ENCODE results near the gene PIGBOS1.
"Not testable (repeated sequence)": the region's sequence is repeated elsewhere in the genome, so short reads cannot be mapped to it uniquely, and the experiment has no call there.

PIGBOS1 gene

DNA sequence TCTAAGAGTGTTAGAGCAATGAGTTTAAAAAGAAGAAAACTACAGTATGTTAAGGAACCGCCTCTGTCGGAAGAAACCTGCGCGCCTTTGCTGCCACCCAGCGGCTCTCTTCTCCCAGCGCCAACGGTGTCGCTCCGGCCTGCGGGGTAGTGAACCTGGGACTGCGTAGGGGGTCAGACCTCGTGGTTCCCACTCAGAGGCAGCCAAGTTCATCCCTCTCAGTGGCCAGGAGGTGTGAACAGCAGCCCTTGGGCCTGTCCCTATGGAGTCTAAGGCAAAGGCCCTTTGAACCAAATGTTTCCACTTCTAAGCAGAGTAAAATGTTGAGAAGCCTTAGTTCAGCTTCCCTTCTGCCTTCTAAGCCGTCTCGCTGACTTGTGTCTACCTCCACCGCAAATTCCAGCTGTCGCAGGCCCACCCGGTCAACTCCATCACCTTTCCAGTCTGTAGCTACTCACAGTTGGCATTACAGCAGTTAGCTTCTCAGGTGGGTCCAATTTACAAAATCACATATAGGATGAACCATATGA lies 28.3 kb downstream of the PIGBOS1 start:
- peak; percentile 53 for DNase-seq

DNA sequence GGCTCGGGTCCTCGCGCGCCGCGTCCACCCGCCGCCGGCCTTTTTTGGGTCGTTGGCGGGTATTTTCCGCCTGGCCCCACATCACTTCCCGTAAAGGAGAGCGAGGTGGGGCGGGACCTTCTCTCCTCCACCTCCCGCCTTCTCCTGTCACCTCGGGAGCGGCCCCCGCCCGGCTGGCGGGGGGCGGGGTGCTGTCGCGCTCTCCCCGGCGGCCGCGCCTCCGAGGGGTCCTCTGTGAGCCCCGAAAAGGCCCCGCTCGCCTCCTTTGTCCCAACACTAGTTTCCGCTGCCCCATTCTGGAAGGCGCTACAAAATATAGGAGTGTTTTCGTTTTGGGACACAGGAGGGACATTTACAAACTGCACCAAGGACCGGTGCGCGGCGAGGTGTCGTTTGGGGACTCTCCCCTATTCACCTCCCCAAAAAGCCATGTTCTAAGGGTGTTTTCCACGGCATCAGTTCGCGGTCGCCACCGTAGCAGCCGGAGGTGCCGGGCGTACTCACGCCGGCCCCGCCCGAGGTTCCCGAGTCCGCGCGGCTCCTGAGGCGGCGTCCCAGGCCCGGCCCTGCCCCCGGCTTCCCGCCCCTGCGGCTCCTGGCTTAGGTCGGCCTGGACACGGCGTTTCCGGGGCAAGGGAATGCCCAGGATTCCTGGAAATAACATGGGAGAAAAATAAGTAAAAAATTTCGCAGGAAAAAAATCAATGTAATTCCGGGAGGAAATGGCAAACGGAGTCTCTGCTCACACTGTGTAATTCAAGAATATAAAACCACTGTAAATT lies 29.0 kb downstream of the PIGBOS1 start, which contains the start of gene RAB27A:
Gene RAB27A (minus strand): TSS at position 68 of the 782 bp plus-strand sequence. CDS start 54,879 bp downstream, outside the sequence.
- peak; percentile 53 for DNase-seq

DNA sequence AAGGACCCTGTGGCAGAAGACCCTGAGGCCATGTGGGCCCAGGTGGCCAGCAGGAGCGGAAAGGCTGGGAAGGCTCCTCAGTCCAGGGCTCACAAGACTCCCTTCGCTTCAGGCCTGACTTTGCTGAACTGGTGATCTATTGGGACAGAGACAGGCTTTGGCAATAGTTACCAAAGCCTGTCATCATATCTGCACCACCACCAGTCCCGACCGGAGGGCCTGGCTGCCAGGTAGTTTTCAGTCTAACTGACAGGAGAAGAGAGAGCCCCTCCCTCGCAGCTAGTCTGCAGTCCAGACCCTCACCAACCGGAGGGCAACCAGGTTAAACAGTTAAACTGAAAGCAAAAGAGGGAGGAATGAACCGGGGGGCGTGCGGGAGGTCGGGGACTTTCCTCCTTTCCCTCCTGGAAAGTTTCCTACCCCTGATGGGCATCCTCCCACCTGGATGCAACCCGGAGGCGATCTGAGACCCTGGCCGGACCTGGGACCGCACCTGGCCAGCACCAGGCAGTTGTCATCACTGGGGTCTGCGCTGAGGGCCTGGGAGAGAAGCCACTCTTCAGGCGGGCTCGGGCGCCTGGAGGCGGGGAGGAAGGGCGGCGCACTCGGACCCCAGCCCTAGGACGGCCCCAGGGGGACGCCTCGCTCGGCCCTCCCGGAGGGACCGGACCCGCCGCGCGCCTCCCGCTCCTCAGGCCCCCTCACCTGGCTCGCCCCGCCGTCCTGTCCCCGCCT lies 29.7 kb downstream of the PIGBOS1 start:
- DNase-seq, result no peak

DNA sequence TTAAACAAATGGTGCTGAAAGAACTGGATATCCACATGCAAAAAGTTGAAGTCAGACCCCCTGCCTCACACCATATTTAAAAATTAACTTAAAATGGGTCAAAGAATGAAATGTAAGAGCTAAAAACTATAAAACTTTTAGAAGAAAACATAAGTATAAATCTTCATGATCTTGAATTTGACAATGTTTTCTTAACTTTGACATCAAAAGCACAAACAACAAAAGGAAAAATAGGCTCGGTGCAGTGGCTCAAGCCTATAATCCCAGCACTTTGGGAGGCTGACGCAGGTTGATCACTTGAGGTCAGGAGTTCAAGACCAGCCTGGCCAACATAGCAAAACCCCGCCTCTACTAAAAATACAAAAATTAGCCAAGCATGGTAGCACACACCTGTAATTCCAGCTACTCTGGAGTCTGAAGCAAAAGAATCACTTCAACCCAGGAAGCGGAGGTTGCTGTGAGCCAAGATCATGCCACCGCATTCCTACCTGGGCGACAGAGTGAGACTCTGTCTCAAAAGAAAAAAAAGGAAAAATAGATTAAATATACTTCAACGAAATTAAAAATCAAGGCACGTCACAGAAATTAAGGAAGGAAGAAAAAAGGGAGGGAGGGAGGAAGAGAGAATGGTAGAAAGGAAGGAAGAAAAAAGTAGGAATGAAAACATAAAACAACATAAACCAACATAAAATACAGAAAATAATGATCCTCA lies 30.8 kb downstream of the PIGBOS1 start:
- no peak for DNase-seq

DNA sequence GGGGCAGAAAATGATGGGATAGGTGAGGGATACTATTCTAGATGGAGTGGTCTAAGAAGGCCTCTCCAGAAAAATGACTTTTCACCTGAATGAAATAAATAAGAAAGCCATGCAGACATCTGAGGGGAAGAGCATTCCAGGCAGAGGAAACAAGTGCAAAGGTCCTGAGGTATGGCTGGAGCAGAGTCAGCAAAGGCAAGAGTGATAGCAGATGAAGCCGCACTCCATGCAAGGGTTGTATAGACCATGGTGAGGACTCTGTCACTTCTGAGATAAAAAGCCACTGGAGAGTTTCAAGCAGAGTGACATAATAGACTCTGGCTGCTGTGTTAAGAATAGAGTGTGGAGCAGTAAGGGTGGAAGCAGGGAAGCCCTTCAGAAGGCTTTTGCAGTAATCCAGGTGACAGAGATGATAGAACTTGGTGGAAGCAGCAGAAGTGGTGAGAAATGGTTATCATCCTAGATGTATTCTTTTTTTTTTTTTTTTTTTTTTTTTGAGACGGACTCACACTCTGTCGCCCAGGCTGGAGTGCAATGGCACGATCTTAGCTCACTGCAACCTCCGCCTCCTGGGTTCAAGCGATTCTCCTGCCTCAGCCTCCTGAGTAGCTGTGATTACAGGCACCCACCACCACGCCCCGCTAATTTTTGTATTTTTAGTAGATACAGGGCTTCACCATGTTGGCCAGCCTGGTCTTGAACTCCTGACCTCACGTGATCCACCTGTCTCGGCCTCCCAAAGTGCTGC lies 32.3 kb downstream of the PIGBOS1 start:
- not testable (repeated sequence) for DNase-seq

DNA sequence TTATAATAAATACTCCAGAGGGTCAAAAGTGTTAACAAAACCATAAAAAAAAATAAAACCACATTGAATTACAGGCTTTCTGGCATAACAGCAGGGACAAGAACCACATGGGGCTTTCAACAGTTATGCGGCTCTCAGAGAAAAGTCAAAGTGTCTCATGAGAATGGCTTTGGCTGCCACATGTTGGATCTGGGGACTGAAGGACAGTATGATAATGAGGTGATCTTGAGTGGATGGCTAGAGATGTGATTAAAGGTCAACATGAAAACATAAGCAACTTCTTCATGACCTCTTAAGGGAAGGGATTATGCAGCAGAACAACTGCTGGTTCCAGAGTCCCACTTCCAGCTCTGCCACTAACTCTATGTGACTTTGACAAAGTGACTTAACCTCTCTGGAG lies 34.5 kb downstream of the PIGBOS1 start:
- no peak for DNase-seq

DNA sequence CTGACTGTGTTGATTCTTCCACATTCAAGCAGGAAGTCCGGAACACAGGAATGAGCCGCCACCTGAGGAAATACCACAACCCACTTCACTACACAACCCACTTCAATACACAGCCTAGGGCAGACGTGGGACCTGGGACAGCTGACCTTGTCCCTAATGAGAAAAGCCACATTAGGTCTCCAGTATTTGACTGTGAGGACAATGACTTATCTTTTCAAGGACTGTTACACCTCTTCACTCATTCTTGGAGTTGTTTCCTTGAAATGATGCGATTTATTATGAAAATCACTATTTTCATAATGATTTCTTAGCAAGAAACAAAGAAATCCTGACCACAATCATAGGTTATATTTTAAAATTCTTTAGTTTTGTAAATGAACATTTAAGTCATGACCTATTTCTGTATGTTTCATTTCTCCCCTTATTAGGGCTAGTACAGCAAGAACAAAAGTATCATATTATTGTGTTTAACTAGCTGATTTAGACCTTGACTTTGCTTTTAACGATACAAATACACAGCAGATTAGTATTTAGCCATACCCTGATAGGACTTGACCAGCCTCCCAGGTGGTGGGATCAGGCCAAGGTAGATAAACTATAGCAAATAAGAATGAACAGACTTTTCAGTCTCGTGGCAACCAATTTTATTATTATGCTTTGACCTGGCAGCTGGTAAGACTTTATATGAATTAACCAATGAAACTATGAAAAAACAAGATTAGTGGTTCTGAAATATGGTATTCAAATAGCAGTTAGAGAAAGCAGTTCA lies 35.4 kb downstream of the PIGBOS1 start:
- DNase-seq, result no peak

DNA sequence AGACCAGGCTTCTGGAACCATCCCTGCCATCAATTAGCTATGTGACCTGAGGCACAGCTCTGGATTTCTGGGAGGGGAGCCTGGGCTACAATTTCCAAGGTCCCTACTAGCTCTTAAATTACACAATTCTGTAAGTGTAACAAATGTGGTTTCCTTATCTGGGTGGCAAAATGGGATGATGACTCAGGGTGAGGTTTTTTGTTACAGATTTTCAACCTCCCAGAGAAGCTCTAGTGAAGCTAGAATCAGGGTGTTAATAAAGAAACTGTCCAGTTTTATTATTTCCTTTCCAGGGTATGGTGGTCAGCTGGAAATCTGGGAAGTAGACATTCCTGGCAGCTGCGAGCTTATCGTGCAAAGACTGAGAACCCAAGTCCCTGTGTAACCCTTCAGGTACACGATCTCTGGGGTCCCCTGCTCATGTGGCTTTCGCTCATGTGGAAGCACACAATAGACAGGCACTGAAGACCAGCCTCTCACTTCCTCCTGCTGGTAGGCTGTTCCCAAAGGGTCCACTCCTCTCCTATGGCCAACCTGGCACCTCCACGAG lies 36.6 kb downstream of the PIGBOS1 start:
- peak; percentile 9 for DNase-seq

DNA sequence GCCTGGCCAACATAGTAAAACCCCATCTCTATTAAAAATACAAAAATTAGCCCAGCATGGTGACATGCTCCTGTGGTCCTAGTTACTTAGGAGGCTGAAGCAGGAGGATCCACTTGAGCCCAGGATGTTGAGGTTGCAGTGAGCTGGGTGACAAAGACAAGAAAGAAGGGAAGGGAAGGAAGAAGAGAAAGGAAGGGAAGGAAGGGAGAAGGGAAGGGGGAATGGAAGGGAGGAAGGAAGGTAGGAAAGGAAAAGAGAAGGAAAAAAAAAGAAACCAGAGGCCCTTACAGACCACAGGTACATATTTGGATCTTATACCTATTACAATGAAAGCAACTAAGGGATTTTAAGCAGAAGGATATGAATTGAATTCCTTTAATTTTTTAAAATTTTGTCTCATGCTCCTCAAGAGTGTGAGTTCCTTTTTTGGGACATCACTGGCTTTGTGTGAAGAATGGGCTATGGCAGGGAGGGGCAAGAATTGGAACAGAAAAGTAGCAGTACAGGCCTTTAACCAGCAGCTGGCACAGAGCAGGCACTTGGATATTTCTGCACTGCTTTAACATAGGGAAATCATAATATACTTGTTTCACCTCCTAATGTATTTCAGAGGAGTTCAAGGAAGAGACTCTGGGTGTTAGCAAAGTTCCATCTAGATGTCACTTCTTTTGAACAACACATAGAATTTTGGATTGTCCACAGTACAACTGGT lies 37.2 kb downstream of the PIGBOS1 start:
- DNase-seq, result no peak

DNA sequence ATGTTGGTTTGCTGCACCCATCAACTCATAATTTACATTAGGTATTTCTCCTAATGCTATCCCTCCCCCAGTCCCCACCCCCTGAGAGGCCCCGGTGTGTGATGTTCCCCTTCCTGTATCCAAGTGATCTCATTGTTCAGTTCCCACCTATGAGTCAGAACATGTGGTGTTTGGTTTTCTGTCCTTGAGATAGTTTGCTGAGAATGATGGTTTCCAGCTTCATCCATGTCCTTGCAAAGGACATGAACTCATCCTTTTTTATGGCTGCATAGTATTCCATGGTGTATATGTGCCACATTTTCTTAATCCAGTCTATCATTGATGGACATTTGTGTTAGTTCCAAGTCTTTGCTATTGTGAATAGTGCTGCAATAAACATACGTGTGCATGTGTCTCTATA lies 38.3 kb downstream of the PIGBOS1 start:
- not testable (repeated sequence) for DNase-seq

DNA sequence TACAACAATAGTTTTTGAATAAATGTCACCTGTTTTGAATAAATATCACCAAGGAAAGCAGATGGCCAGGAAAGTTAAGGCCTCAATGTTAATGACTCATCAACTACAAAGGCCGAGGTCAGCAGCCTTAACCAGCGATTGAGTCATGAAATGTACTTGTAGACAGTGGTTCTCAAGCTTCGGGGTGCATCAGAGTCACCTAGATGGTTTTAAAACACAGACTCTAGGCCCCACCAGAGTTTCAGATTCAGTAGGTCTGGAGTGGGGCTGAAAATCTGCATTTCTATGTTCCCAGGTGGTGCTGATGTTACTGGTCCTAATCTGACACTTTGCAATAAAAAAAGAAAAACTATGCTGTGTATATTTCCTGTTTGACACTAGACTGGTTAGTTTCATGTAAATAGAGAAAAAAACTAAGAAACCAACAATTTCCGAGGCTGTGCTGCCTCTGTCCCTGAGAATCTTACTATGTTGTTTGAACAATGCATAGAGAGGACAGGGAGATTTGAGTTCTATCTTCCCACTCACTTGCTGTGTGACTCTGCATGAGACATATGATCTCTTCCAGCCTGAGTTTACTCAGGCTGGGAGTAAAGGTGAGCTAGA lies 39.1 kb downstream of the PIGBOS1 start:
- DNase-seq, result peak; percentile 7

DNA sequence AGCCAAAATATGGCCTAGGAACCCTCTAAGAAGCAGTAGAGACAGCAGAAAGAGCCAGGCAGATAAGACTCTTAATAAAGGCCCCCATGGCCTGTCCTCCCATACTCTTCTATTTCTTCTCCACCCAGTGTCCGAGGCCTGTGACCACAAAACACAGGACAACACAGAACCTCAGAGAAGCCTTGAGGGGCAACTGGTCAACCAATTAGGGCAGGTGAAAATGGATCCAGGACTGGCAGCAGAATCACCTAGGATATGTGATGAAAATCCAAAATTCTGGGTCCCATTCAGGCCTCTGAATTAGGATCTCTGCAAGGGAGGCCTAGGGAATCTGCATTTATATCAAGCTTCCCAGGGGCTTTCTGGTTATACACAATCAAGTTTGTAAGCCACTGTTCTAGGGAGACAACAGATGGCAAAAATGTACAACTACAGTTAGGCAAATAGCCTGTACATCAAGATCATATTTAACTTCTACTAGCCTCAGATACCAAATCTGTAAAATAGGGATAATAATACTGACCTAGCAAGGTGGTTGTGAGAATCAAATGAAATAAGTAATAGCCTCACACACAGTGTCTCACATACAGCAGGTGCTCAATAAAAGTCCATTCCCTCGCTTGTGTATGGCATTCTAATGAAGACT lies 39.7 kb downstream of the PIGBOS1 start:
- no peak for DNase-seq

DNA sequence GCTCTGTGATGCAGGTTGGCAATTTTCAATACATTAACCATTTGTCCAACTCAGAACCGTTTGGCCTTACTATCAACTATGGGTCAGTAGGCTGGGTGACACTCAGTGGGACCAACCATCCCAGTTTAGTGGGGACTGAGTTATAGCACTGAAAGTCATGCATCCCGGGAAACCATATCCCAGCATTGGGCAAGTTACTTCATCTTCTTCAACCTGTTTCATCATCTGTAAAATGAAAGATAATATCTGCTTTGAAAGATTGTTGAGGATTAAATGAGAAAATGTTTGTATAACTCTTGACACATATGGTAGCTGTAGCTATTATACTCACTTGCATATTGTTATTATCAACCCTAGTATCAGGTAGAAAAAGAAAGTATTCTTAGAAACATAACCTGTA lies 41.2 kb downstream of the PIGBOS1 start:
- DNase-seq, result no peak

DNA sequence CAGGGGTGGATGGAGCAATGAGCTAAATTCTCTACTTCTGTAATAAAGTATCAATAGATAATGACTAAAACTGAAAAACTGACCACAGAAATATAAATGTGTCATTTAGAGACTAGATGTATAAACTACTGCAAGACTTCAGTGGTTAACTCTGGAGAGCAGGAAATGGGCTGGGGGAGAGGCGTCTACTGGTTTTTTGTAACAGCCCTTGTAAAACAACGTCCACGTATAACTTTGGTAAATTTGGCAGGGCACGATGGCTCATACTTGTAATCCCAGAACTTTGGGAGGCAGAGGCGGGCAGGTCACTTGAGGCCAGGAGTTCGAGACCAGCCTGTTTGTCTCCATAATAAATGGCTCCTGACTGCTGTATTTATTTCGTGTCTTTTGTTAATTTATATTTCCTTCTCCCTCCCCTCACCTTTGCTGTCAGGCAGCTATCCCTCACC lies 41.8 kb downstream of the PIGBOS1 start:
- no peak for DNase-seq

DNA sequence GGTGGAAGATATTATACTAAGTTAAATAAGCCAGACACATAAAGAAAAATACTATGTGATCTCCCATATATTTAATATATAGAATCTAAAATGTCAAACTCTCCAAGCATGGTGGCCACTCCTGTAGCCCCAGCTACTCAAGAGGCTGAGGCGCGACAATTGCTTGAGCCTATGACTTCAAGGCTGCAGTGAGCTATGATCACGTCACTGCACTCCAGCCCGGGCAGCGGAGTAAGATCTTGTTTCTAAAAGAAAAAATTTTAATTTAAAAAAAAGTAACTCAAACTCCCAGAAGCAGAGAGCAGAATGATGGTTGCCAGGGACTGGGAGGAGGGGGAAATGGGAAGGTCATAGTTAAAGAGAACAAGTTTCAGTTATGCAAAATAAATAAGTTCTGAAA lies 42.6 kb downstream of the PIGBOS1 start:
- no peak for DNase-seq

DNA sequence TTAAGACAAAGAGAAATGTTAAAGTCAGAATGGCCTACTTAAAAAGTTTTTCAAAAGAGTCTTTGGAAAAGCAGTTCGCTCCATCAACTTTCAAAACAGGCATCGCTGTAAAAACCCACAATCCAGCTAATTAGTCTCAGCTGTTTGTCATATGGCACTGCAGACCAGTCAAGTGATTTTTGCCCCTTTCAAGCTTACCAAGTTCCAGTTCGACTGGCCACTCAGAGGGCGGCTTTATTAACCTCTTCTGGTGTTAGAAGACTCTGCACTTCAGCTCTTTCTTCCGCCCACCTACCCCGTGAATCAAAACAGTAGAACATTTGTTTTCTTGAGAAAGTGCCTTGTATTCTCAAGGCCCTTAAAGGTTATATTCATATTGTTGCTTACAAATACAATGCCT lies 48.6 kb downstream of the PIGBOS1 start:
- DNase-seq, result no peak

DNA sequence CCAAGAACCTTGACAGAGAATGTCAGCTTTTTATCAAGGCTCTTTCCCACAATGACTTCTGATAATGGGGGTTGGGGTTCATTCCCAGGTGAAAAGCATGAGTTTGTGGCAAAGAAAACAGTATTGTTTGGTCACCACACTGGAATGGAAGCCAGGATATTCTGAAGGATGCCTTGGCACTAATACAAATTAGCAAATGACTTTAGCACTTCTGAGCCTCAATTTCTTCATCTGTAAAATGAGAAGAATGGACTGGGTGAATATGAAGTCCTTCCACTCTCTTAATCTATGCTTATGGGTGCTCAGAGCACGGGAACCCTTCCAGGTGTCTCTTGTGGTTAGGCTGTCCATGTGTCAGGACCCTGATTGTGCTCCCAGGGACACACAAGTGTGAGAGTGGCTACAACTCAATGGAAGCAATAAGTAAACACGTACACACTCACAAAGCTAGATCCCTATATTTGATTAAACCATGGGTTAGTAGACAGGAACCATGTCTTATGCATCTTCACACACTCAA lies 50.7 kb downstream of the PIGBOS1 start:
- DNase-seq, result no peak

DNA sequence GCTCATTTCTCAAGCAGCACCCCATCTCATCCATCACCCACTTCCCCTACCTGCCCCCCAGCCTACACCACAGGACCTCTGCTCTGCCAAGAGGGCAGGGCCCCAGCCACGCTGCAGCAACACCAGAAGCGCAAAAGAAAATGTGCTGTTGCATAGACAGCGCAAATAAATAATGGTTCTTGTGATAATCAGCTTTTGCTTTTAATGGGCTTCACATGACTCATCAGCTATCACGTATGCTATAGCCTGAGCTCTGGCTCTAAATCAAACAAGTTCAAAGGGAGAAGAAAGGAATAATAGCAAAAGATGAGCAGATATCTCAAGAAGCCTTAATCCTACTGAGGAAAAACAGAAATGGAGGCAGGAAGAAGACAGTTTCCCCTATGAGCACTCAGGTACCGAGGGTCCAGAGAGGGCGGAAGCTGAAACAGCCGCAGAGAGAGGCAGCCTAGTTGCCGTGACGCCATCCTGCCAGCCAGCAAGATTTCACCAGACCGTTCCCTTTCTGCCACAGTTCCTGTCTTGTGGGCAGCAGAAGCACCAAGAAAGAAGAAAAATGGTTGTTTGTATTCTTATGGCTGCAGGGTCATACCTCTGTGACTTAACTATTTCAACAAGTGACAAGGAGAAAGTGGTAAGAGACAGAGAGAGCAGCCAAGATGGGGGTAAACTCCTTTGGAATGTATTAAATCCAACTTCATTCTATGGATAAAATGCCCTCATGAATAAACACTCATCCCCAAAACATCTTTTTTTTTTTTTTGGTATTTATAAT lies 51.3 kb downstream of the PIGBOS1 start:
- DNase-seq, result no peak
